ENCODE data around the gene FBXO9.

The FBXO9 gene

DNA sequence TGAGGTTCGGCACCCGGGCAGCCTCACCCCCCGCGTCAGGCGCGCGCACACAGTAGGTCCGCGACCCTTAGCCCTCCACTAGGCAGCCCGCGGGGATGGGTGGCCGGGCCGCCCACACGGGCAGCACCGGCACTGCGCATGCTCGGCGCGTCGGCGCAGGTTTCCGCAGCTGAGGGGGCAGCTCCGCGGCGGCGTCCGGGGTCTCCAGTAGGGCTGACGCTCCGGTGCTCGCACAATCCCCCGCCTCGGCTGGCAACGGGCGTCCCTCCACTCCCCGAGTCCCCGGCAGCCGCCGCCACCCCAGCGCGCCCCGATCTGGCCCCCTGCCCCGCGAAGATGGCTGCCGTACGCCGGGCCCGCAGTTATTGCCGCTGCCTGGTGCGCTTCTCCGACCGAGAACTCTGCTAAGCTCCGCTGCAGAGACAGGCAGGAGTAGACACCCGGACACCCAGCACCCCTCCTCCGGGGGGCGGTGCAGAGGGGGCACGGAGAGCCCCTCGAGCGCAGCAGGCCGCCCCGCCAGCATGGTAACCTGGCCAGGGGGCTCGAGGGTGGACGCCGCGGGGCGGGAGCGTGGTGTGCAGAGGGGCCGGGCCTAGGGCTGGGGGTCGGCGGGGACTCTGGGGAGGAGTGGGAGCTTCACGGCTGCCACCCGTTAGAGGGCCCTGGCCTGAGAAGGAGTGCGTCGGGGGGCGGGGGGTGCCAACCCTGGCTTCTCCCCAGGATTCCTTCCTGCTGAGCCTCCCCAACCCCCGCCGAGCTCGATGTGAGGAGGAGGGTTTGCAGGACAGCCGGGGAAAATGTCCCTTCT lies at the start of gene FBXO9:
FBXO9 (plus strand) TSS at position 139 of the 811 bp plus-strand sequence; CDS start at position 525, 386 bp downstream.
- peak; percentile 81 for DNase-seq

DNA sequence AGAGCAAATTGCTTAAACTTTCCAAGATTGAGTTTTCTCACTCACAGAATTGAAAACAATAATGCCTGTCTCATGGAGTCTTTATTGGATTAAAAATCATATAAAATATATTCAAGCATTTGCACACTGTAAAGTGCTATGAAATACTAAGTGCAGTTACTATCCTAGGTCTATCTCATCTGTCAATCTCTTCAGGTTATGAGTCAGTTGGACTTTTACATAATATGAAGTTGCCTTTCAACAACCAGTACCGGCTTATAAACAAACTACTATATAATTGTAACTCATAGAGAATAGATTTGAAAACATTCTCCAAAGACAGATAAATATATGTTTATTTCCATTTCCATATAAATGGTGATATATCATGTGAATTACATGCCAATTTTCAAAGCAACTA lies 49.7 kb upstream of the FBXO9 start:
- DNase-seq = no peak

DNA sequence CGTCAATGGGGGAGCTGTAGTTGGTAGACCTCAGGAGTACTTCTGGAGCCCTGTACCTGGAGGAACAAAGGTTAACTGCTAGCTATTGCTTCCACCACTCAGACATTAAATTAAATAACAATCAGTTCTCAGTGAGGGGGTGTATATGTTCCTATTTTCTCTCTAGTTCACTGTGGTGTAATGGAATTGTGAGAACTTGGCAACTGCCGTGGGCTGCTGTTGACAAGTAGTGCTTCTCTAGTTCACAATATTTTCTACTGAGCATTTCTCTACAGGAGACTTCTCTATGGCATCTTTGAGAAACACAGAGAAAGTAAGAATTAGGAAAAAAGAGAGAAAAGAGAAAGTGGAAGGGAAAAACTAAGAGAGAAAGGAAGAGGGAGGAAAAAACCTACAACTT lies 46.8 kb upstream of the FBXO9 start:
- no peak for DNase-seq

- DNase-seq = no peak
These were observed 45.0 kb upstream of the FBXO9 start for GRCh38 chr6:53020005-53020744.

DNA sequence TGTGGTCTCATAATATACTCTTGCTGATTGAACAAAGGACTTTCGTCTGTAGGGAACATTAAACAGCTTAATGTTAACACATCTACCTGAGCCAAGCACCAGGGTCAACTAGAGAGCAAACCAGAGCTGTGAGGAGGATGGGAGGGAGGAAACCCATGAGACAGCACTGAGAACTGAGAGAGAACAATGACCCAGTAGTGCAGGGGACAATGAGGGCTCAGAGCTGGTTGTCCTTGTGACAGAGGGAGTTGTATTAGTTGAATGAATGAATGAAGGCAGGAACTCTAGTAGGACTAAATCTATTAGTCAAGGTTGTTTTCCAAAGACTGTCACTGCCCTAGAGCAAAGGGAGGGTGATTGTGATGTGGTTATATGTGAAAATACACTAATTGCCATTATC lies 41.9 kb upstream of the FBXO9 start:
- DNase-seq = no peak

- no peak for DNase-seq
These were observed 38.7 kb upstream of the FBXO9 start for GRCh38 chr6:53026526-53026925.

- no peak for DNase-seq
These were observed 38.0 kb upstream of the FBXO9 start for GRCh38 chr6:53027131-53027718.

DNA sequence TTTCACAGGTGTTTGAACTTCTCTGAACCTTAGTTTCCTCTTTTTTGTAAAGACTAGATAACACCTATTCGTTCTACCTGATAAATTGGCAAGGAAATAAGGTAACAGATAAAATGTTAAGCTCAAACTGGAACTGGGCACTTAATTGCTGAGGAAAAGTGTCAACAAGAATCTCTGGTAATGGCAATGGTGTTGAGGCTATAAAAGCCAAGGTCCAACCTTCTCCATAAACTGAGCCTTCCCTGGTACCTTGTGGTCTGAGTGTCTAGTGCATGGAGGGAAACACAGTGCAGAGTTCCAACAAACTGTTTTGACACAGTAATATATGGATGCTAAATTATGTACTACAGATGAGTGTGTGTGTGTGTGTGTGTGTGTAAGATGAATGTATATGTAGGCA lies 36.7 kb upstream of the FBXO9 start:
- no peak for DNase-seq

DNA sequence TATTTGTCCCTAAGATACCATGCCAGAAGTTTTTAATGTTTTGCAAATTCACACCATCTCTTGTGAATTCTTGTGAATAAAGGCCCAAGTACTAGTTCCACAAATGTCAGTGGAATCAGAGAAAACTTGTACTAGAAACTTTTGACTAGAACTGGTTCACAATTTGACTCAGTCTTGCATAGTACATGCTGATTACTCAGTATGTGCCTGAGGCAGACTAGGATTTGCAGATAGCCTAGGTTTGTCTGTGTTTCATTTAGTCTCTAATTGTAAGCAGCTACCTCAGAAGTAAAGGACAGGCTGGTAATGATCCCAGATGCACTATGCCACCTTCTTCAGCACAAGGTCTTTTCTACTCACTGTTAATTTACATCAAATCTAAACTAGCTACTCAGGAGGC lies 35.9 kb upstream of the FBXO9 start:
- no peak for DNase-seq

DNA sequence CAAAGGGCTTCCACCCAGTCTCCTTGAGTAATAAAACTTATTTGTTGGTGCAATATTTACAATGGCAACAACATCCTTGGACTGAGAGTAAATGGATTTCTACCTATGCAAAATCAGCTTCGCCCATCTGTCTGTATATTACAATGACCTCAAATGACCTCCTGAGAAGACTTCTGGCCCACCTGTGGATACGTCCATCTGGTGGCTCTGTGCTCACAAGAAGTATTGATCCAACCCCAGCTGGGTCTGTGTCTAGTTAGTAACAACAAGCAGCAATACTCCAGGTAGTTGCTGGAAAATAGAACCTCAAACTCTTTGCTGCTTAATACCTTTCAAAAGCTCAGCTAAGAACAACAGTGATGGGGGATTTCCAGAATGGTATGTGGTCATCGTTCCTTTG lies 35.4 kb upstream of the FBXO9 start:
- no peak for DNase-seq

- no peak for DNase-seq
These were observed 33.9 kb upstream of the FBXO9 start for GRCh38 chr6:53031281-53031680.

DNA sequence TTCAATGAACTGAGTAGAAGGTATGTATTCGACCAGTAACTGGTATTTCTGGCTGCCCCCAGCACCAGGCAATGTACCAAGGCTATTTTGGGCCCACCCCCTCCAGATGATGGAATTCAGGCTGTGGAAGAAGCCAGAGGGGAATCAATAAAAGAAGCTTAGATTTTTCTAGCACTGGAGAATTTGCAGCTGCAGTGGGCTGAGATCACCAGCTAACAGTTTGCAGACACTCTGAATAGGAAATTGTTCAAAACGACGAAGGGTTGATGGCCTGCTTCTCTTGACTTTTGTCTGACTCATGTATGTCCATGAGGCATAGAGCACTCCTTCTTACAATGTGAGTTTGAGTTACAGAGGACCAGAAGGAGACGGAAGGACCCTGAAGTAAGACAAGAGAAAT lies 32.4 kb upstream of the FBXO9 start:
- no peak for DNase-seq

- no peak for DNase-seq
These were observed 31.4 kb upstream of the FBXO9 start for GRCh38 chr6:53033764-53034163.

DNA sequence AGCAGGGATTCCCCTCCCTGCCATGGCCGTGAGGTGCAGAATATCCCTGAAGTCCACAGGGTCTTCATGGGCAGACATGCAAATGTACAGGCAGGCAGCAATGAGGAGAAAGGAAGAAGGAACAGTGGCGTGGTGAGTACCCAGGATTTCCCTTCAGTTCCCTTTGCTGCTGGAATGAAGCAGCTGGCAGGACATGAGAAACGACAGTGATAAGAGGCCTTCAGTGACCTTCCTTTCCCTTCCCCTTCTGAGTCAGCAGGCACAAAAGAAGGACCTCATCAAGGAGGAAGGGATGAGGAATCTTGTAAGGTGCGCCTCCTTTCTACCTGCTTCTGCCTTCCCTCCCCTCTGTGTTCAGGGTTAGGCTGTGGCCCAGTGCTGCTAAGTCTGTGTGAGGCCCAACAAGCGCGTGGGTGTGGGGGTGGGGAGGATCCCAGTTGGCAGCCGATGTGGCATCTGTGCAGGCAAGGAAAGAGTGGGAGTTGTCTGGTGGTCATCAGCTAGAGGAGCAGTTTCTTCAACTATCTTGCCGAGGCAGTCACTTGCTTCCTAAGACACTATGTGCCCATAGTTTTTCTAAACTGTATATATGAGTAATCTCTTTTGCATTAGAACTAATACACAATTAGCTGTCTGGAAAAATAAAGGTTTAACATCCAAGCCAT lies 29.5 kb upstream of the FBXO9 start:
- no peak for DNase-seq

GRCh38 chr6:53038141-53038540 lies 27.1 kb upstream of the FBXO9 start:
- no peak for DNase-seq

GRCh38 chr6:53038596-53038995 lies 26.6 kb upstream of the FBXO9 start:
- DNase-seq = no peak

GRCh38 chr6:53041356-53041755 lies 23.8 kb upstream of the FBXO9 start:
- no peak for DNase-seq

- no peak for DNase-seq
These were observed 23.1 kb upstream of the FBXO9 start for GRCh38 chr6:53042112-53042511.

- DNase-seq = no peak
These were observed 21.6 kb upstream of the FBXO9 start for GRCh38 chr6:53043581-53043980.

- no peak for DNase-seq
These were observed 21.1 kb upstream of the FBXO9 start for GRCh38 chr6:53044071-53044470.

DNA sequence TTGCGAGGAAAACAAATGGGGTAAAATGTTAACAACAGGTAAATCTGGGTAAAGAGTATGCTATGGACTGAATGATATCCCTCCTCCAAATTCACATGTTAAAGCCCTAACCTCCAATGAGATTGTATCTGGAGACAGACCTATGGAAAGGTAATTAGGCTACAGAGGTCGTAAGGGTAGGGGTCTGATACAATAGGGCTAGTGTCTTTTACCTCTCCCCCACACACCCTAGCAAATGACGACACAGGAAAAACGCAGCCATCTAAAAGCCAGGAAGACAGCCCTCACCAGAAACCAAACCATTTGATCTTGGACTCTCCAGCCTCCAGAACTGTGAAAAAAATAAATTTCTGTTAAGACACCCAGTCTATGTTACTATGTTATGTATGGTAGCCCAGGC lies 20.6 kb upstream of the FBXO9 start:
- DNase-seq = no peak

GRCh38 chr6:53045891-53046673 lies 19.1 kb upstream of the FBXO9 start:
- no peak for DNase-seq
